C1 segment of cervical spinal cord (tissue), 14 donors: ENCODE results near the gene MSI1.
A peak's percentile ranks its signal among the peaks of the same experiment; 100 is the strongest.

Experiments used
- DNase-seq, 14 donors: peaks; one replicate each; lab custom pipeline; 2025; lab: John Stamatoyannopoulos, UW

Gene MSI1

DNA sequence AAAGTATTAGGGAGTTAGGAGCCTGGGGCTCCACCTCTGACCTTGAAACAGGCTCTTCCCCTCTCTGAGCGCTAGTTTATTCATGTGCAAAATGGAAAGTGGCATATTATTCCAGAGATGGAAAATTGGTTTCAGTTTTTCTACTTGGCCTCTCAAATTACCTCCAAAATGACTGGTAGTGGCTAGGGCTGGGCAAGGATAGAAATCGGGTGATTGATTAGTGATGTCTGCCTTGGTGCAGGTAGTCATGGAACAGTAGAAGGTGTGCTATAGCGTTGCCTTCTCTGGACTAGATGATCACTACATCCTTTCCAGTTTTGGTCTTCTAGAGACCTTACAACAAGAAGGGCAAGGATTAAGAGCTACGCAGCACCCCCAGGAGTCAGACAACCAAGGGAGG lies 8.6 kb upstream of the MSI1 start:
- DNase-seq, result no peak

DNA sequence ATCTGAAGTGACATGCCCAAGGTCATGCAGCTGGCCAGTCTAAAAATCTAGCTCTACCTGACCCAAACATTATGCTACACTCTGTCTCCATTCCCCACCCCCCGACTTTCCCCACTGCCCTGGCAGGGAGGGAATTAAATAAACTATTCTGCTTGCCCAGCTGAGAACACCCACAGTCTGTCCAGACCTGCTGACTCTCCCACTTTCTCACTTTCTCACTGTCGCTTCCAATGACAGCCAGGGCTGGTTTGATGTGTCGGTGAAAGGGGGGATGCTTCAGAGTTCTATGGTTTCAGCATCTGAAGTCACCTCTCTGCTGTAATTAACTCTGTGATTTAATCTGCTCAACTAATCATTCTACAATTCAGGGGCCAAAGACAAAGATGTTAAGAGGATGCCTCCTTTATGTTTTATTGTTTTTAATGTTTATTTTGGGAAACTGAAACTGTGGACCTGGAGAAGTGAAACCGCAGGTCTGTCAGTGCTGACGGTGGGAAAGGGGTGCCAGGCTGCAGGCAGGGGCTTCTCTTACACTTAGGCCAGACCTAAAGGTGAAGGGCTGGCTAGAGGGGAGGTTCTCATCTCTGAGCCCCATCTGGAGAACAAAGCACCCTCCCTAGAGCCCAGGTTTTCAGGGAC lies 8.1 kb upstream of the MSI1 start:
- no peak for DNase-seq

DNA sequence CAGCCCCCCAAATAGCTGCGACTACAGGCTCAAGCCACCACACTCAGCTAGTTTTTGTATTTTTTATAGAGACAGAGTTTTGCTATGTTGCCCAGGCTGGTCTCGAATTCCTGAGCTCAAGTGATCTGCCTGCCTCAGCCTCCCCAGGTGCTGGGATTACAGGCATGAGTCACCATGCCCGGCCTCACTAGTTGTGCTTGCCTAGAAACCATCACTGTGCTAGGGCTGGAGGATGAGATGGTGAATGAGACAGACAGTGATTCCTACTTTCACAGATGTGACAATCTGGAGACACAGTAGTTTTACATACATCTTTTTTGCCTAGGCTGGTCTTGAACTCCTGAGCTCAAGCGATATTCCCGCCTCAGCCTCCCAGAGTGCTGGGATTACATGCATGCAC lies 7.5 kb upstream of the MSI1 start:
- DNase-seq, result no peak

DNA sequence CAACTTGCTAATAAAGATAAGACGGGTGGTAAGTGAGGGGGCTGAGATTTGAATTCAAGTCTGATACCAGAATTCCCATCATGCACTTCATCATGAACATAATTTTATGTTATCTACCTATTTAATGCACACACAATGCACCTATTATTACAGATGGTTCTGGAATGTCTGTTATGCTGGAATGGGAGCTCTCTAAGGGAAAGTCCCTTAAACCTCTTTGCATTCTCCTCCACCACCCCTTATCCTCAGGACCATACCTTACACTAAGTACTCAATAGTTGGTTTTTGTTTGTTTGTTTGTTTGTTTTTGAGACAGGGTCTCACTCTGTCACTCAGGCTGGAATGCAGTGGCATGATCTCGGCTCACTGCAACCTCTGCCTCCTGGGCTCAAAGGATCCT lies 7.0 kb upstream of the MSI1 start:
- DNase-seq, result no peak

DNA sequence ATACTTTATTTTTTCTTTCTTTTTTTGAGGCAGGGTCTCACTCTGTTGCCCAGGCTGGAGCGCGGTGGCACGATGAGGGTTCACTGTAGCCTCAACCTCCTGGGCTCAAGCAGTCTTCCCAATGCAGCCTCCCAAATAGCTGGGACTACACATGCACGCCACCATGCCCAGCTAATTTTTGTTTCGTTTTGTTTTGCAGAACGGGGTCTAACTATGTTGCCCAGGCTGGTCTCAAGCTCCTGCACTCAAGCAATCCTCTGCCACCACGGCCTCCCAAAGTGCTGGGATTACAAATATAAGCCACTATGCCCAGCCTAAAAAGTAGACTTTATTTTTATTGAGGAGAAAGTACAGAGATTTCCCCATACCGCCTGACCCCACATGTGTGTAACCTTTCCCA lies 4.7 kb upstream of the MSI1 start:
- DNase-seq, result no peak

DNA sequence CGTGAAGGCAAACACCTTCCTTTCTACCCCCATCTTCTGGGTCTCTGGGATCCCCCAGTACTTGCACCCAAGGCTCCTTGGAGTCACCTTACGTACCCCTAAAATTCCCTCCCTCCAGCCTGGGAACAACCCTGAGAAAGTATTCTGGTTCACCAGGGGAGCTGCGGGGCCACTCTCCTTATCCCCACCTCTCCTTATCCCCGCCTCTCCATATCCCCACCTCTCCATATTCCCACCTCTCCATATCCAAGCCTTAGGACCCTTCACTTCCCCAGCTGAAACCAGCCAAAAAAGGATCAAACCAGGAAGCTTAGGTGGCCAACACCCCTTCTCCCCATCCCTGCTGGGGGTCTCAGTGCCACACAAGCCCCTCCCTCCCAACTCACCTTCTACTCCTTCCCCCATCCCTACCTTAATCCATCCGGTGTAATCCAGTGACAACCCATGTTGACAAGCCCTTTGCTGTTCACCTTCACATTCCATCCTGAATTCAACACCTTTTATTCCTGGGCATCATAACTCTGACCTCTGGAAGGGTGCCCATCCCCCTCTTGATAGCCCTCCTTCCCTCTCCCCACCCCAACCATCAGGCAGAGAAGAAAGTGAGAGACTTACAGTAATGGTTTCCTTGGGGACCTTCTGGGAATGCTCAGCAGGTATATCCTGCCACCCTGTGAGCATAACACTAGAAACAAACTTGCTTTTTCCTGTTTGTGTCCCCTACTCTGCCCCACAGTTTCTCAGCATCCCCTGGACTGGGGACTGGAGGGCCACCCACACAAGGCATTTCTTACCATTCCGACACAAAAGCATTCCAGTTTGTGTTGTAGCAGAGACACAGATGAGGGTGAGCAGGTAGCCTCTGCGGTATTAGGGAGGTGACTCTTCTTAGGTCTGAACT lies 1.6 kb upstream of the MSI1 start:
- no peak for DNase-seq

DNA sequence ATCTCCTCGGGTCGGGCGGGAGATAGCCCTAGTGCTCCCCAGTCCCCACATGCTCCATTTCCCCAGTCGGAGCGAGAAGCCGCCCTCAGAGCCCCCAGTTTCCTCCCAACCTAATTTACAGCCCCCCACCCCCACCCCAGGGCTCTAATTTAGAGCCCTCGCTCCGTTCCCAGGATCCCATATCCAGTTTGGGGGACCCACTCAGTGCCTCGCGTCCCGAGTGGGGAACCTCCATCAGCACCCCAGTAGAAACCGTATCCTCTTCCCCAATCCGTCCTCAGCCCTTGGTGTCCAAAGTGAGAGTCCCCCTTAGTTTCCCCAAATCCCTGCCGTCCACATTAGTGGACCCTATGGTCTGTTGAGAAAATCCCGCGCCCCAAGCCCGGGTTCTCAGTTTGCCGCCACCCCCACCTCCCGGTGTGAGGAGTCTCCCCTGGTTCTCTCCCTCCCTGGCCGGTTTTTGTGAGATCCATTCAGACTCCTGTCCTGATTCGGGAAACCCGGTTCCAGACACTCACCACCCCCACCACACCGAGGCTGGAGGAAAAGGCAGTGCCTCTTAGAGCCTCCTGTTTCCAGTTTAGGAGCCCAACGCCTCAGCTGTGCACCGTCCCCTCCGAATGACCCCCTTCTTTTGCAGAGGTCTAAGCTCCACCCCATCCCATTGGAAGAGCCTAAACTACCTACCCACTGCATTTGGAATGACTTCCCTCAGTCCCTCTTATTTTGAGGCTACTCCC lies 809 bp upstream of the MSI1 start:
- DNase-seq, result no peak

DNA sequence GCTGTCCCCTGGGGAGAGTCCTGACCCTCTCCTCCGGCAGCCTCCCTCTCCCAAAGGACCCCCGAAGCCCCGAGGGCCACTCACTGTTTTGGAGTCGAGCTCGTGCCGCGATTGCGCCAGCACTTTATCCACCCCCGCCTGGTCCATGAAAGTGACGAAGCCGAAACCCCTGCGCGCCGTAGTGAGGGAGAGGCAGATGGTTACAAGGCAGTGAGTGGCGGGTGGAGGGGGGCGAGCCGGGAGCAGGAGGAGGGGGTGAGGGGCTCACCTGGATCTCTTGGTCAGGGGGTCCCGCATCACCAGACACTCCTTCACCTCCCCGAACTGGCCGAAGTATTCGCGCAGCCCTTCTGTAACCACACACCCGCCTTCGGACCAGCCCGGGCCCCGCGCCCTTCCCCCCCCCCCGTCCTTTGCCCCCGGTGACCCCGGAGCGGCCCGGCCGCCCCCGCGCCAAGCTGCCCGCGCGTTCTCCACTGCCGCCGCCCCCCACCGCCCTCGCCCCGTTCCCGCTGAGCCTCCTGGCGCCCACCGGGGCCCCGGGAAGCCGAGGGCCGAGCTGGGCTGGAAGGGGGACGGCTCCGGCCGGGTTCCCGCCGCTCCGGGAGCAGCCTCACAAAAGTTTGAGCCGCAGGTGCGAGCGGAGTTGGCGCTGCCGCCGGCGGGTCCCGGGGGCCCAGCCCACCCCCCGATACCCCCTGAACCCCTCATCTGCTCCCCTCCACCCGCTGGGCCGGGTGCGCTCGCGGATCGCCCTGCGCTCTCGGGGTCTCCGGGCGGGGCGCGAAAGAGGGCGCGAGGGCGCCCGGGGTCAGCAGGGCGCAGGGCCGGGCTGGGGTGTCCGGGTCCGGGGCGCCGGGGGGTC lies 808 bp downstream of the MSI1 start:
- DNase-seq, result peak in 3 of 14 donors; percentile 7 to 31 (median 29)

DNA sequence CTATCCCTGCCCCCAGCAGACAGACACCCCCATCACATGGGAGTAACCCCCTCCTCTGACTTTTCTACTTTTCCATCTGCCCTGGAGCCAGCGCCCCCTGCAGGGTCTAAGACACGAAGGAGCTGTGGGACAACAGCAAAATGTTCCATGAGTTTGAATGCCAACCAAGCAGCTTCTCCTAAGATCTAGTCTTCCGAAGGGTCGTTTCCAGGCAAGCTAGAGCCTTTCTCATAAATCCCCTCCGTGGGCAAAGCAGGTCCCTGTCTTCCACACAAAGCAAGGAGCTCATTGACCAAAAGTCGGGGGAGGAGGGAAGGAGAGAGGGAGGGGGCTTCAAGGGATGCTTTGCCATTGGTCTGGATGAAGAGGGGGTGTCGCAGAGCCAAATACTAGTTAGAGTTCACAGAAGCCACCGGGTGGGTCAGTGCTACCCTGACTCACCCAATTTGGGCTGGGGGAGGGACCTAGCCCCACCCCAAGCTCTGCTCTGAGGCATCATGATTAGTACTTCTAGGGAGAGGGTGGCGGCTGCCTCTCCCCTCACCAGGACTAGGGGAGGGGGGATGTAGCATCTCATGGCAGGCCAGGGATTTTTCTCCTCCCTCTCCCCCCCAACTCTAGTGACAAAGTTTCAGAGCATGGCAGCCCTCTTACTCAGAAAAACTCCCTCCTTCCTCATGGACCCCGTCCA lies 1.6 kb downstream of the MSI1 start:
- DNase-seq, result peak in 1 of 14 donors; percentile 14

DNA sequence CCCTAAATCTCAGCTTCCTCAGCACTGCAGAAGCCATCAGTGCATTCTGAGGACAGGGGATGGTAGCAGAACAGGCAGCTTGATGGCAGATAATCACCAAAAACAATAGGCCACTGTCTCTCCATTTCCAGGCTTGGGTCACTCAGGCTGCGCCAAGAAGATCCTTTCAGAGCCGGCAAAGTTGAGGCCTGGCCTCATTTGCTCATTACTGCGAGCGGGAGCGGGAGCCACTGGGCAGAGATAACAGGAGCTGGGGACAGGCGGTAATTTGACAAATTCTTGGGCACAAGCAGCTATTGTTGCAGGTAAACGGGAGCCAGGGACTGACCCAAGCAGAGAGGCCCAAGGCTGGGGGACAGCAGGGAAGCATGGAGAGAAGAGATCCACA lies 2.1 kb downstream of the MSI1 start:
- DNase-seq, result peak in 2 of 14 donors; percentile 16 to 17

DNA sequence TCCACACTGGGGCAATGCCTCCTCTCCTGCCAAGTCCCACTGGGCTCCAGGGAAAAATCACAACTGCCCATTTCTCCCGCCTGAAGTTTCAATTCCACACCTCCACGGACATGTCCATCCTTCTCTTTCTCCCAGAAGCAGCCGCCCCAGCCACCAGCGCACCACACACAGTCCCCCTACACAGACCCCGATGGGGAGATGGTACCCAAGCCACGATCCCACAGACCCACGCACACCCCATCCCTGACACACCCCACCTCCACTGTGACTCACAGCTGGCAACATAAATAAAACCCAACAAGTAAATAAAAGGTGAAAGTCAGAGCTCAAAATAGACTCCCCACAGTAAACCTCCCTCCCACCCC lies 2.6 kb downstream of the MSI1 start:
- peak in 2 of 14 donors; percentile 16 to 17 for DNase-seq

DNA sequence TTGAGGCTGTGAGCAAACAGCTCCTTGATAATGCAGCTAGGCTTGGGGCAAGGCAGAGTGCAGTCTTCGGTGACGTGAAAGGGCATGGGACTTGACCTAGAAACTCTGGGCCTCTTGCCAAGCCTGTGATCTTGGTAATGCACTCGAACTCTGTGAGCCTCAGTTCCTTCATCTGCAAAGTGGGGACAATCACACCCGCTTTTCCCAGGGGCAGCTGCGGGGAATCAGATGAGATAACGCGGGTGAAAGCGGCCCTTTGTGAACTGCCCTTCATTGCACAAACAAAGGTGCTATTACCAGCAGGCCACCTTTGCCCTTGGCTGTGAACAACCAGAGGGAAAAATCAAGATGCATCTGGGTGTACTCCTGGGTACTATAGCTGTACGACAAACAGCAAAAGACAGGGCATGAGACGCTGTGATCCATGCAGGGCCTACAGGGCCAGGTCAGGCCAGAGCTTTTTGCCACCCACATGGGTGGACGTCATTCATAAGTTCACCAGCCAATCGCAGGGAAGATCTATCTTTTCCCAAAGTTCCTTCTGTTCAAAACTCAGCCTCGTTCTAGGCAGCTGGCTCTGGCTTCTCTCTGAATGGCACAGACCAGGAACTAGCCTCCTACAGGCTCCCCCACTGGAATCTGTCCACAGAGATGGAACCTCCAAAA lies 3.2 kb downstream of the MSI1 start:
- peak in 2 of 14 donors; percentile 11 for DNase-seq

DNA sequence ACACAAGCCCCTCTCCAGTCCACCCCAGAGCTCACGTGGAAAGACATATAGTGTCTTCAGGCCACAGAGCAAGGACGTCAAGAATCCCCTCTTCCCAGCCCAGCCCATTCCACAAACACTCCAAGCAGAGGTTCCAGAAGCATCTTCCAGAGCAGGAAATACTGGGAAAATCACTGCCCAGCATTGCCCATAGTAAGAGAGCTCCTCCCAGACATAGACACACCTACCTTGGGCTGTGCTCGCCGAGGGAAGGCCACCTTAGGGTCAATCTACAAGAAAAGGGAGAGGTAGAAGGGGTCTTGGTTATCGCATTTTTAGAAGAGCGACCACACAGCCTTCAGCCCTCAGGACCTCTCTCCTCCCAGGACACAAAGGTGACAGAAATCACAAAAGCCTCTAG lies 4.5 kb downstream of the MSI1 start:
- DNase-seq, result no peak

DNA sequence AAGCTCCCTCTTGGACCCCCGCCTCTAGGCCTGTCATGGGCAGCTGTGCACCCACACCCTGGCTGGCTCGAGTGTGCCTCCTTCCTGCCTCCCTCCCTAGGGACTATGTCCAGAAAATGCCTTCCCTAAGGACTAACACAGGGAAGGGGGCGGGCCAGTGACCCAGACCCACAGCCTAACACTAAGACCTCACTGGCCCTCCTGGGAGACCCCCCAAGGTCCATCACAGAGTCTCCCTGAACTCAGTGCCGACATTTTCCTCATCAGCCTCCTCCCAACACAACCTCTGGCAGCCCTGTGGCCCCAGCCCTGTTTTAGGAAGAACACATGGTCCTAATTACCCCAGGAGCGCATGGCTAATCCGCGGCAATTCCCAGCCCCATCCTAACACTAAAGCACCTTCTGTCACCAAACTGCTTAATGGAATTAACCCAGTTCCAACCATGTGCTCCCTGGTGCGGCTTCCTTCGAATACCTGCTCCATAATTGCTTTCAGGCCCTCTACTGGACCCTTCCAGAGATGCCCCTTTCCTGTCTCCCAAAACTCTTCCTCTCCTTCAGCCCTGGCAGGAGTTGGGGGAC lies 5.6 kb downstream of the MSI1 start:
- no peak for DNase-seq

DNA sequence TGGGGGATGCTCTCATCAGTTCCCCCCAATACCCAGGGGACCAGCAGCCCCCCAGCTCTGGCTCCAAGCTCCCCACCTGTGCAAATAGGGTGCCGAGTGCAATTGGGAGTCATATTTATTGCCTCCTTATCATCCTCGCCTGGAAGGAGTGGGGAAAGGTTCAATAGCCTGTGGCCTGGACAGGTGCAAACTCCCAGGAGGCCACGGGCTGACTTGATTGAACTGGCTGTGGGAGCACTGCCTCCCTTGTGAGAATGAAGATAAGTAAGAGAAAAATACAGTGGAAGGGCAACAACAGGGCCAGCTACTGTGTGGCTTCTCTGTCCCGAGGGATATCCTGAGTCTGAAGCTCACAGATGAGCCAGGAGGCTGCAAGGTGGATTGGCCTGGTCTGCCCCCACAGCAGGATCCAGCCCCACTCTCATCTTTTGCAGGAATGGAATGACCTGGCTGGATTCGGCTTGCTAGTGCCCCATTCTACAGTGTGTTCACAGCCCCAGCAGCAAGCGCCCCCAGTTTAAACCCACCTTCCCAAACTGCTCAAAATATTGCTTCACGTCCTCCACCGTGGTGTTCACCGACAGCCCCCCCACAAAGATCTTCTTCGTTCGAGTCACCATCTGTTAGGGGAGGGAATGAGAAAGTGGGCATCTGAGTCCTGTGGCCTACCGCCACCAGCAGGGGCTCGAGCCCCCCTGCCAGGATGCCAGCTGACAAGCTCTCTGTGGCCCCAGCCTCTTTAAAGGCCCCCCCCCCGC lies 6.3 kb downstream of the MSI1 start:
- DNase-seq, result no peak

DNA sequence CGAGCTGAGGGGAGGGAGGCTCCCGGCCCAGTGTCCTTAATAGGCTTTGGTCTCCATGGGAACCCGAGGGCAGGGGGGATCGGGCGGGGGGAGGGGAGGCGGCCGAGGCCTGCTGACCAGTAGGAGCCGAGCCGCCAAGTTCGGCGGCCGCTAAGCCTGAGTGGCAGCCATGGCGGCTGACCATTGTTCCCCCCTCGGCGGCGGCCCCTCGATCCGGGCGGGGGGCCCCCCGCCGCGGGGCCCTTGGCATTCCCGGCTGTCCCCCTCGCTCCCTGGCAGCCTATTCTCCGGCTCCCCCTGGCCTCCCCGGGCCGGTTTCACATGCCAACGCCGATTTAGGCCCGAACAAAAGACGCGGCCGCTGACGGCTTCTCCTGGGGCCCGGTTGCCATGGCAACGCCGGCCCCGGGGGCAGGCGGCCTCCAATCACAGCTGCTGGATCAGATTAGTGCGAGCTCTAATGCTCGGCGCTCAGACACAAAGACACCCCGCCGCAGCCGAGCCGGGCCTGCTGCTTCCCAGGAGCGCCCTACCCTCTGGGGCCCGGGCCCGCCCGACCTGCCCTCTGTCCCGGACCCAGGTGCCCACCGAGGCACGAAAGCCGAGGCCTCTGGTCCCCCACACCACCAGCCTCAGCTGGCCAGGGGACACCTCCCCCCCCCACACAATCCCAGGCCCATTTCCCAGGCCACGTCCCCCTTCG lies 7.3 kb downstream of the MSI1 start:
- peak in 13 of 14 donors; percentile 20 to 87 (median 71) for DNase-seq

DNA sequence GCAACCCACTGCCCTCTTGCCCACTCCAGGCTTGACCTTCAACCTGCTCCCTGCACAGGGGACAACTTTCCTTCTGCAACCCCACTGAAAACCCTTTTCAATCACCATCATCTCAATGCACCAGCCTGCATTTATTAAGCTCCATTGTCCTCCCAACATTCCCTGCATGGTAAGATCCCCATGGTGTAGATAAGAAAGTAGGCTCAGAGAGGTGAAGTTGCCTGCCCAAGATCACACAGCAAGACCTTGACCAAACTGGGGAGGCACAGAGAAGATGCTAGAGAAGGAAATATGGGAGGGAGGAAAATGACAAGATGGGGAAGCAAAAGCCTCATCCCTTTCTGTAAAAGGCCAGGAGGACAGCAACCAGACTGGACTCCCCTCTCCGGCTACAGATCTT lies 9.8 kb downstream of the MSI1 start:
- DNase-seq, result no peak

DNA sequence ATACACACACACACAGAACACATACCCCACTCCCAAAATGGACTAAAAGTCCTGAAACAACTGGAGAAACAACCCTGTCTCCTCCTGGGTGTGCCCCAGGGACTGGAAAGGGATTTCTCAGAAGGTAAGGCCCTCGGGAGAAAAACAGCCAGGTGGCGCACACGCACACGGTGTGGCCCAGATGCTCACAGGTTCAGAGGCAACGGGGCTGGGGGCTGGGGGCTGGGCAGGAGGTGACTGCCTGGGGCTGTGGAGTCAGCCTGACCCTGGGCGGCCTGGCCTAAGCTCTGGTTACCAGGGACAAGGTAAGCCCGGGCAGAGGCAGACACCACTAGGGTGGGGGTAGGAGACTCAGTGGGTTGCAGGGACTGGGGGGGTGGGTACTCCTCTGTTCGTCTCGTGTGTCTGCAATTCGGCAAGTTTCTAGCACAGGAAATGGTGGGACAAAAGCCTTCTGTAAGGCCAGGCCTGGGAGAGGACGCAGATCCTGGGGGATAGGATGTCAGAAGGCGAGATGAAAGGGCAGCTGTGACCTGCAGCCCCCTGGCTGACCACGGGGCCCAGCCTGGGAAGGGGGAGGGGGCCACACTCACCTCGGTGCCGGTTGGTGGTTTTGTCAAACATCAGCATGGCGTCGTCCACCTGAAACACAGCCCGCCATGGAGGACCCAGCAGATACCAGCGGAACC lies 10.4 kb downstream of the MSI1 start:
- no peak for DNase-seq
